Cardiac muscle cell (in vitro differentiated cells and primary cell): ENCODE results near the gene COL8A1. TPM values are rescaled to one million over a fixed set of nuclear protein-coding genes. Genes with fewer than 3 reads are reported as not detected.
A peak's percentile ranks its signal among the peaks of the same experiment; 100 is the strongest.

ENCODE experiments used
- DNase-seq, 2 donors: peaks; one replicate each; pipeline versions ENCODE4 v3.0.0 to v3.0.0-alpha.2; 2010 to 2017; ENCODE audit warnings: low read depth in 1 of 2, low spot score in 1 of 2
- H3K27ac ChIP-seq: fragments of 200-600 bp; sonication (generic); 2 replicates; pipeline ENCODE4 v1.5.1; 2016
- H3K27me3 ChIP-seq: fragments of 200-600 bp; sonication (generic); 2 replicates; pipeline ENCODE4 v1.6.0; 2016; ENCODE audit warnings: control low read depth
- H3K36me3 ChIP-seq: fragments of 200-600 bp; sonication (generic); 2 replicates; pipeline ENCODE4 v1.5.1; 2016; ENCODE audit warnings: control low read depth
- H3K4me1 ChIP-seq: fragments of 200-600 bp; sonication (generic); 2 replicates; pipeline ENCODE4 v1.8.1; 2017; ENCODE audit warnings: low read depth, mild to moderate bottlenecking, mixed run types
- H3K4me3 ChIP-seq: fragments of 200-600 bp; sonication (generic); 2 replicates; pipeline ENCODE4 v1.5.1; 2016; ENCODE audit warnings: mild to moderate bottlenecking
- H3K9me3 ChIP-seq: fragments of 200-600 bp; sonication (generic); 2 replicates; pipeline ENCODE4 v1.5.1; 2017; ENCODE audit warnings: low read depth, mild to moderate bottlenecking, control low read depth
- CTCF ChIP-seq: IDR thresholded peaks from 2 replicates; pipeline ENCODE4 v1.5.1; 2012; ENCODE audit warnings: low read depth, mild to moderate bottlenecking, low read length
- polyA plus RNA-seq: library from polyadenylated mRNA; unstranded; fragments of >200 nt; fragmentation: Nextera tagmentation; extraction: Ambion mirVana; gene quantifications from 2 replicates; pipeline ENCODE4 v1.2.1, GENCODE V29; 2016
- total RNA-seq: library from RNA; depleted of rRNA; stranded (reverse); fragments of >200 nt; gene quantifications from 2 replicates; pipeline ENCODE4 v1.2.3, GENCODE V29; 2016

The COL8A1 gene
- total and polyA plus RNA-seq, 2 experiments from 2014 or later = 1.5 to 5.1 TPM

- no peak for DNase-seq
These were observed 119.6 kb downstream of the COL8A1 start for GRCh38 chr3:99757966-99758365.

GRCh38 chr3:99758502-99759177, 120.2 kb downstream of the COL8A1 start:
- peak in 1 of 2 donors; percentile 8 for DNase-seq
- TF ChIP-seq CTCF = no peak
- no peak overlapping the region for H3K4me3 ChIP-seq
- H3K4me1 ChIP-seq = no peaks in the 10 kb centered on the region
- no peaks in the 10 kb centered on the region for H3K36me3 ChIP-seq
- H3K9me3 ChIP-seq = no peaks in the 10 kb centered on the region
- H3K27ac ChIP-seq = no peak overlapping the region
- H3K27me3 ChIP-seq = no peaks in the 10 kb centered on the region

More at GRCh38 chr3:99757966-99758365, 119.6 kb downstream of the COL8A1 start:
- no peak overlapping the region for H3K27ac ChIP-seq
- no peaks in the 10 kb centered on the region for H3K4me1 ChIP-seq
- H3K27me3 ChIP-seq = no peaks in the 10 kb centered on the region
- TF ChIP-seq CTCF = no peak
- no peak overlapping the region for H3K4me3 ChIP-seq
- H3K36me3 ChIP-seq = no peaks in the 10 kb centered on the region
- no peaks in the 10 kb centered on the region for H3K9me3 ChIP-seq

GRCh38 chr3:99760031-99760430, 121.6 kb downstream of the COL8A1 start:
- DNase-seq = no peak
- Histone ChIP-seq H3K36me3 (no peaks in the 10 kb centered on the region), H3K27ac (no peak overlapping the region), H3K9me3 (no peaks in the 10 kb centered on the region), H3K27me3 (no peaks in the 10 kb centered on the region), H3K4me1 (no peaks in the 10 kb centered on the region), H3K4me3 (no peak overlapping the region)
- TF ChIP-seq CTCF = no peak

GRCh38 chr3:99760629-99761028, 122.2 kb downstream of the COL8A1 start:
- Histone ChIP-seq H3K36me3 (no peaks in the 10 kb centered on the region), H3K9me3 (no peaks in the 10 kb centered on the region), H3K27ac (no peak overlapping the region), H3K27me3 (no peaks in the 10 kb centered on the region), H3K4me3 (no peak overlapping the region), H3K4me1 (no peaks in the 10 kb centered on the region)
- no peak for TF ChIP-seq CTCF
- DNase-seq = peak in 1 of 2 donors; percentile 59

- no peaks in the 10 kb centered on the region for H3K9me3 ChIP-seq
- no peak overlapping the region for H3K27ac ChIP-seq
- peak in 1 of 2 donors; percentile 18 for DNase-seq
- no peaks in the 10 kb centered on the region for H3K36me3 ChIP-seq
- no peak overlapping the region for H3K4me3 ChIP-seq
- H3K27me3 ChIP-seq = no peaks in the 10 kb centered on the region
- H3K4me1 ChIP-seq = no peaks in the 10 kb centered on the region
- TF ChIP-seq CTCF = no peak
These were observed 123.2 kb downstream of the COL8A1 start for GRCh38 chr3:99761415-99762165.
